HG03565 (cell line): Measurements from ENCODE around the gene HPCAL4.

Source experiments
- ATAC-seq: cut with Tn5 transposase; IDR thresholded peaks from one replicate; pipeline ENCODE4 v1.9.1; 2021; ENCODE audit warnings: mild to moderate bottlenecking, moderate library complexity; ENCODE audit not compliant: unreplicated experiment

The HPCAL4 gene

GRCh38 chr1:39631361-39632322 is 59.6 kb downstream of the HPCAL4 start:
- ATAC-seq = no peak

GRCh38 chr1:39628807-39629350 is 62.4 kb downstream of the HPCAL4 start:
- no peak for ATAC-seq
